Hematopoietic multipotent progenitor cell treated with erythropoietin and hydrocortisone succinate and interleukin-3 and kit ligand, for 17 days (in vitro differentiated cells): Measurements from ENCODE around the gene DNAJC3.

Source experiments
- DNase-seq: peaks from one replicate; pipeline ENCODE4 v3.0.0-alpha.2; 2015; ENCODE audit warnings: low spot score

Gene DNAJC3

DNA sequence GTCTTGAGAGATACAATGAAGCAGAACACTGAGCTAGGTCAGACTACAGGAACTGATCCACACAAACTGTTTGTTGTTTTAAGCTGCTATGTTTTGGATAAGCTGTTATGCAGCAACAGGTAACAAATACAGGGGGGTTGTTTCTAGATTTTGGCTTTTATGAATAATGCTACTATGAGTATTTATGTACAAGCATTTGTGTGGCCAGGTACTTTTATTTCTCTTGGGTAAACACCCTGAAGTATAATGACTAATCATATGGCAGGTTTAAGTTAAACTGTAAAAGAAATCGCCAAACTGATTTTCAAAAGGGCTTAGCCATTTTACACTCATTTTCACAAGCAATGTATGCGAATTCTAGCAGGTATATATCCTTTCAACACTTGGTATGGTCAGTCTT lies 166.0 kb downstream of the DNAJC3 start:
- DNase-seq, result no peak
